Right lobe of liver (tissue), 4 donors: Measurements from ENCODE around the gene SLC6A11.

ENCODE experiments used
- POLR2A ChIP-seq: fragments of 450-650 bp; IDR thresholded peaks from one replicate; pipeline ENCODE4 v1.6.1; 2017; ENCODE audit warnings: antibody characterized with exemption, mild to moderate bottlenecking
- TF ChIP-seq, protein P1 (sequence below), 4 donors: fragments of 200-600 bp in 3 of 4; fragments of 450-650 bp in 1 of 4; IDR thresholded peaks; one replicate each; pipeline versions ENCODE4 v1.5.1 to v1.8.0; 2016 to 2022; ENCODE audit warnings: antibody characterized with exemption in 4 of 4, mild to moderate bottlenecking in 2 of 4
- donor health status: DM: no; HTN: no; CAD: no.
- donor health status: DM: no; HTN: no; CAD: no.
- donor health status: DM: no; HTN: yes; CAD: no.

DNA sequence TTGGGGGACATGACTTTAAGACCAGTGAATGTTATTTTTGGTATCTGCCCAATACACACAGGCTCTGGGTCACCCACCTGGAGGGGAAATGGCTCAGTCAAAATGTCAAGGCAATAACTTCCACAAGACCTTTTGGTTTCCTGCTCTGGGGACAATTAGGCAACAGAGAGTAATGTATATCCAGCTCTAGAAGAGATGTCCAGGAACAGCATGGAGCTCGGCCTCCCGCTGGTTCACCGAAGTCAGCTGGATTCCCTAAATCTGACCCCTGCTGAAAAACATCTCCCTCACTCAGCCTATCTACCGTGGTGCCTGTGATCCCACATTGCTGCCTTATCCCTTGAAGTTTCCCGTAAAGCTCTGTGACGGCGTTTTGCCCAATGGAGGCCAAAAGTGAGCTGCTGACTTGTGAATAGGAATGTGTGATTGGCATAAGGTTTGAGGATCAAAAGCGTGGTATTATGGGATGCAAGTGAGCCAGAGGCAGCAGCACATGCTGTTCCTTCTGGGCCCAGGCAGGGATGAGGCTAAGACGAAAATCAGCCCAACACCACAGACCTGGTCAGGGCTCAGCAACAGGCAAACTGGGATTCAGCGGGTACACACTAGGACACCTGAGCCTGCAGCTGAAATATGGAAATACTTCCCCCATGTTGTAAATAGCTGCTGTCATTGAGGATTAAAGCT is 47.2 kb upstream of the SLC6A11 start:
- TF ChIP-seq, protein P1, sequence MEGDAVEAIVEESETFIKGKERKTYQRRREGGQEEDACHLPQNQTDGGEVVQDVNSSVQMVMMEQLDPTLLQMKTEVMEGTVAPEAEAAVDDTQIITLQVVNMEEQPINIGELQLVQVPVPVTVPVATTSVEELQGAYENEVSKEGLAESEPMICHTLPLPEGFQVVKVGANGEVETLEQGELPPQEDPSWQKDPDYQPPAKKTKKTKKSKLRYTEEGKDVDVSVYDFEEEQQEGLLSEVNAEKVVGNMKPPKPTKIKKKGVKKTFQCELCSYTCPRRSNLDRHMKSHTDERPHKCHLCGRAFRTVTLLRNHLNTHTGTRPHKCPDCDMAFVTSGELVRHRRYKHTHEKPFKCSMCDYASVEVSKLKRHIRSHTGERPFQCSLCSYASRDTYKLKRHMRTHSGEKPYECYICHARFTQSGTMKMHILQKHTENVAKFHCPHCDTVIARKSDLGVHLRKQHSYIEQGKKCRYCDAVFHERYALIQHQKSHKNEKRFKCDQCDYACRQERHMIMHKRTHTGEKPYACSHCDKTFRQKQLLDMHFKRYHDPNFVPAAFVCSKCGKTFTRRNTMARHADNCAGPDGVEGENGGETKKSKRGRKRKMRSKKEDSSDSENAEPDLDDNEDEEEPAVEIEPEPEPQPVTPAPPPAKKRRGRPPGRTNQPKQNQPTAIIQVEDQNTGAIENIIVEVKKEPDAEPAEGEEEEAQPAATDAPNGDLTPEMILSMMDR (IDR thresholded peaks at IDR 0.05), result no peak
- TF ChIP-seq POLR2A, result no peak
